NOMO-1 (cell line): Measurements from ENCODE around the gene CAMK2G.

Experiments used
- DNase-seq, 2 experiments: peaks; one replicate each; lab custom pipeline; 2025; ENCODE audit not compliant: unreplicated experiment in 2 of 2; lab: John Stamatoyannopoulos, UW

Gene CAMK2G

GRCh38 chr10:73884017-73884416 is 9.7 kb upstream of the CAMK2G start:
- DNase-seq, result no peak

- no peak for DNase-seq
These were observed 7.0 kb upstream of the CAMK2G start for GRCh38 chr10:73881221-73881919.

GRCh38 chr10:73879296-73880173 is 5.2 kb upstream of the CAMK2G start:
- peak; percentile 91 to 93 for DNase-seq

GRCh38 chr10:73878365-73878764 is 4.0 kb upstream of the CAMK2G start:
- DNase-seq, result no peak

- no peak for DNase-seq
These were observed 3.3 kb upstream of the CAMK2G start for GRCh38 chr10:73877533-73878160.

GRCh38 chr10:73876971-73877370 is 2.6 kb upstream of the CAMK2G start:
- DNase-seq, result no peak

GRCh38 chr10:73876566-73876965 is 2.2 kb upstream of the CAMK2G start:
- no peak for DNase-seq

GRCh38 chr10:73876157-73876556 is 1.8 kb upstream of the CAMK2G start:
- no peak for DNase-seq

GRCh38 chr10:73875139-73875475 is 752 bp upstream of the CAMK2G start:
- DNase-seq, result peak in 1 of 2 experiments; percentile 71

GRCh38 chr10:73873838-73874215 is 528 bp downstream of the CAMK2G start:
- no peak for DNase-seq

- no peak for DNase-seq
These were observed 1.1 kb downstream of the CAMK2G start for GRCh38 chr10:73873142-73873837.

GRCh38 chr10:73872190-73872710 is 2.1 kb downstream of the CAMK2G start:
- DNase-seq, result no peak

- DNase-seq, result no peak
These were observed 2.8 kb downstream of the CAMK2G start for GRCh38 chr10:73871295-73872189.

- DNase-seq, result no peak
These were observed 5.6 kb downstream of the CAMK2G start for GRCh38 chr10:73868655-73869195.

- DNase-seq, result no peak
These were observed 6.3 kb downstream of the CAMK2G start for GRCh38 chr10:73867871-73868631.

- no peak for DNase-seq
These were observed 7.1 kb downstream of the CAMK2G start for GRCh38 chr10:73867126-73867807.

GRCh38 chr10:73866621-73867020 is 7.7 kb downstream of the CAMK2G start:
- DNase-seq, result no peak
